MM.1S (cell line): ENCODE data around the gene NKG7.

Source experiments
- DNase-seq: peaks from one replicate; pipeline ENCODE4 v3.0.0-alpha.2; 2015
- H2AFZ ChIP-seq: fragments of 300-600 bp; sonication (generic); 2 replicates; pipeline ENCODE4 v1.6.0; 2016; ENCODE audit warnings: antibody characterized with exemption, low read length
- H3F3A ChIP-seq: fragments of 300-600 bp; sonication (generic); 2 replicates; pipeline ENCODE4 v1.6.1; 2016; ENCODE audit warnings: mild to moderate bottlenecking, antibody characterized with exemption, low read length, moderate library complexity, mixed read lengths; ENCODE audit not compliant: insufficient read depth
- H3K27ac ChIP-seq: fragments of 300-600 bp; sonication (generic); 2 replicates; pipeline ENCODE4 v1.5.1; 2016; ENCODE audit warnings: mild to moderate bottlenecking, low read length
- H3K27me3 ChIP-seq: fragments of 300-600 bp; sonication (generic); replicated peaks from 2 replicates; pipeline ENCODE4 v1.6.0; 2016; ENCODE audit warnings: low read length; ENCODE audit not compliant: insufficient read depth
- H3K36me3 ChIP-seq: fragments of 300-600 bp; sonication (generic); replicated peaks from 2 replicates; pipeline ENCODE4 v1.6.1; 2016; ENCODE audit warnings: mild to moderate bottlenecking, low read length, mixed read lengths; ENCODE audit not compliant: insufficient read depth
- H3K4me1 ChIP-seq: fragments of 300-600 bp; sonication (generic); 2 replicates; pipeline ENCODE4 v1.6.1; 2016; ENCODE audit warnings: low read length, mixed read lengths
- H3K4me2 ChIP-seq: fragments of 300-600 bp; sonication (generic); 2 replicates; pipeline ENCODE4 v1.6.0; 2016; ENCODE audit warnings: low read depth, low read length
- H3K4me3 ChIP-seq: fragments of 300-600 bp; sonication (generic); 2 replicates; pipeline ENCODE4 v1.5.1; 2016; ENCODE audit warnings: low read length, mixed read lengths
- H3K79me2 ChIP-seq: fragments of 300-600 bp; sonication (generic); 2 replicates; pipeline ENCODE4 v1.6.1; 2016; ENCODE audit warnings: mixed run types, low read length, mixed read lengths
- H3K9ac ChIP-seq: fragments of 300-600 bp; sonication (generic); 2 replicates; pipeline ENCODE4 v1.6.1; 2016; ENCODE audit warnings: low read length, mixed read lengths
- H3K9me2 ChIP-seq: fragments of 300-600 bp; sonication (generic); replicated peaks from 2 replicates; pipeline ENCODE4 v1.6.1; 2016; ENCODE audit warnings: mild to moderate bottlenecking, low read length, mixed read lengths; ENCODE audit not compliant: insufficient read depth
- H3K9me3 ChIP-seq: fragments of 300-600 bp; sonication (generic); replicated peaks from 2 replicates; pipeline ENCODE4 v1.6.1; 2016; ENCODE audit warnings: mild to moderate bottlenecking, low read length, mixed read lengths; ENCODE audit not compliant: insufficient read depth
- H4K20me1 ChIP-seq: fragments of 300-600 bp; sonication (generic); 2 replicates; pipeline ENCODE4 v1.6.1; 2016; ENCODE audit warnings: mild to moderate bottlenecking, low read length, moderate library complexity, mixed read lengths; ENCODE audit not compliant: insufficient read depth
- EZH2 ChIP-seq: fragments of 300-600 bp; sonication (generic); optimal IDR thresholded peaks from 2 replicates; pipeline ENCODE3; 2017; ENCODE audit warnings: low read depth, mild to moderate bottlenecking, antibody characterized with exemption, low read length, mixed read lengths
- EZH2phosphoT487 ChIP-seq: fragments of 300-600 bp; sonication (generic); IDR thresholded peaks from 2 replicates; pipeline ENCODE4 v1.6.1; 2018; ENCODE audit warnings: antibody characterized with exemption, low read length
- TF ChIP-seq, protein P1 (sequence below): fragments of 300-600 bp; sonication (generic); IDR thresholded peaks from 2 replicates; pipeline ENCODE4 v1.5.1; 2016; ENCODE audit warnings: antibody characterized with exemption, low read length, mixed read lengths

Gene NKG7

DNA sequence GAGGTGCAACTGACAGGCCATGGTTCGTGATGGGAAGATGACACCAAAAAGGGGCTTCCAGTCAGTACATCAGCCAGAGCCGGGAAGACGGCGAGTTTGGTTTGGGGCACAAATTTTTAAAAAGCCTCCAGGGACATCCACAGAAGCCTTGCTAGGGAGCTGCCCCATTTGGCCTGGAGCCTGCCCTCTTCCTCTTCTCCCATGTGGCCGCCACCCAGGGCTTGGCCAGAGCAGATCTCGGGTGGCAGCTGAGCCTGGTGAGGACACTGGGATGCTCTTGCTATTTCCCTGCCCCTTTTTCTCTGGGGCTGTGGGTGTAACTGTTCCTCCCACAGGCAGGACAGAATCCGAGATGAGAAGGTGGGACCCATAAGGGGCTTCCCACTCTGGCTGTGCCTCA, 14.5 kb downstream of the NKG7 start:
- Histone ChIP-seq H3K9me3 (no peaks in the 10 kb centered on the region), H3K27me3 (no peaks in the 10 kb centered on the region), H3K36me3 (no peaks in the 10 kb centered on the region), H2AFZ (no peak overlapping the region), H3K4me3 (no peak overlapping the region), H3K9me2 (no peaks in the 10 kb centered on the region), H4K20me1 (no peaks in the 10 kb centered on the region), H3K27ac (no peak overlapping the region), H3K4me2 (no peak overlapping the region), H3K9ac (no peak overlapping the region), H3K79me2 (no peaks in the 10 kb centered on the region), H3F3A (no peaks in the 10 kb centered on the region), H3K4me1 (no peaks in the 10 kb centered on the region)
- DNase-seq, result no peak
- TF ChIP-seq EZH2, result no peak
- TF ChIP-seq EZH2phosphoT487, result no peak
- TF ChIP-seq, protein P1, sequence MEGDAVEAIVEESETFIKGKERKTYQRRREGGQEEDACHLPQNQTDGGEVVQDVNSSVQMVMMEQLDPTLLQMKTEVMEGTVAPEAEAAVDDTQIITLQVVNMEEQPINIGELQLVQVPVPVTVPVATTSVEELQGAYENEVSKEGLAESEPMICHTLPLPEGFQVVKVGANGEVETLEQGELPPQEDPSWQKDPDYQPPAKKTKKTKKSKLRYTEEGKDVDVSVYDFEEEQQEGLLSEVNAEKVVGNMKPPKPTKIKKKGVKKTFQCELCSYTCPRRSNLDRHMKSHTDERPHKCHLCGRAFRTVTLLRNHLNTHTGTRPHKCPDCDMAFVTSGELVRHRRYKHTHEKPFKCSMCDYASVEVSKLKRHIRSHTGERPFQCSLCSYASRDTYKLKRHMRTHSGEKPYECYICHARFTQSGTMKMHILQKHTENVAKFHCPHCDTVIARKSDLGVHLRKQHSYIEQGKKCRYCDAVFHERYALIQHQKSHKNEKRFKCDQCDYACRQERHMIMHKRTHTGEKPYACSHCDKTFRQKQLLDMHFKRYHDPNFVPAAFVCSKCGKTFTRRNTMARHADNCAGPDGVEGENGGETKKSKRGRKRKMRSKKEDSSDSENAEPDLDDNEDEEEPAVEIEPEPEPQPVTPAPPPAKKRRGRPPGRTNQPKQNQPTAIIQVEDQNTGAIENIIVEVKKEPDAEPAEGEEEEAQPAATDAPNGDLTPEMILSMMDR, result no peak

DNA sequence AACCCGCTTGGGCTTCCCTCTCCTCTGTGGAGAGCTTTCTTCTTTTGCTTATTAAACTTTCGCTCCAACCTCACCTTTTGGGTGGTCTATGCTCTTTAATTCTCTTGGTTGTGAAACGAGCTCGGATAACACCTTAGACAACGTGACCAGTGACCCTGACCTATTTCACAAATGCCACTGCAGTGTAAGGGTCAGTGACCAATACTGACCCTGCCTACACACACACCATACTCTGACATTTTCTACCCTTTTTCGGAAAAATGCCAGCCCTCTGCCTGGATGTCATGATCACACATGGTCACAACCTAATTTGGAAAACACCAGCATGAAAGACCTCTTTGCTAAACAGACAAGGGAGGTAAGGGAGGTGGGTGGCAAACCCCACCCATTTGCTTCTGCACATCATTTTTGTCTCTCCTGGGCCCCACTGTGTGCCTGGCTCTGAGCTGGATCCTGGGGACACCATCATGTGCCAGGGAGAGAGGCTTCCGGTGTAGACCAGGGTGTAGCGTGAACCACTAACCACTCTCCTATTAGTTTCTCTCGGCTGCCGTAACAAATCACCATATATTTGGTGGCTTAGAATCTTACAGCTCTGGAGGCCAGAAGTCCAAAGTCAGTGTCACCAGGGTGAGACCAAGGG, 16.2 kb downstream of the NKG7 start:
- TF ChIP-seq EZH2 (no peak), EZH2phosphoT487 (no peak)
- TF ChIP-seq, protein P1, result no peak
- Histone ChIP-seq H2AFZ (no peak overlapping the region), H3K36me3 (no peaks in the 10 kb centered on the region), H3K9ac (no peak overlapping the region), H3K27ac (no peak overlapping the region), H3K4me2 (no peak overlapping the region), H3K27me3 (no peaks in the 10 kb centered on the region), H3K4me1 (no peaks in the 10 kb centered on the region), H3F3A (no peaks in the 10 kb centered on the region), H3K9me3 (no peaks in the 10 kb centered on the region), H3K4me3 (no peak overlapping the region), H4K20me1 (no peaks in the 10 kb centered on the region), H3K79me2 (no peaks in the 10 kb centered on the region), H3K9me2 (no peaks in the 10 kb centered on the region)
- no peak for DNase-seq

DNA sequence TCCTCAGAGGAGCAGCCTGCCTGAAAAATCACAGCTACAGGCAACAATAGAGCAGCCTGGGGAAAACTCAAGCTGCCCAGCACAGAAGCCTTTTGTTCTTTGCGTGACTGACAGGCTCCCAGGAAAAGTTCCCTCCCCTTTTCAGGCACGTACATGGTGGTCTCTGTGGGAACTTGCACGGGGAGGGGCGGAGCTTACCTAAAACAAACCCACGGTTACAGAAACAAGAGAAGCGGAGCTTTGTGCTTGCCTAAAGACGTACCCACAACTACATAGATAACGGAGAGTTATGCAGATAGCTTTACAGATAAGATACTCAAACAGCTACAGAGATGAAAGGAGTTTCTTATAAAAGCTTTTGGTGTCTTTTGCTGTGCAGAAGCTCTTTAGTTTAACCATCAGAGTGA, 17.7 kb downstream of the NKG7 start:
- no peaks in the 10 kb centered on the region for H3K36me3 ChIP-seq
- no peaks in the 10 kb centered on the region for H3K9me2 ChIP-seq
- H3K4me2 ChIP-seq, result no peak overlapping the region
- H3F3A ChIP-seq, result no peaks in the 10 kb centered on the region
- H3K27me3 ChIP-seq, result no peaks in the 10 kb centered on the region
- TF ChIP-seq EZH2phosphoT487 (no peak), EZH2 (no peak)
- TF ChIP-seq, protein P1, result no peak
- H3K4me3 ChIP-seq, result no peak overlapping the region
- H4K20me1 ChIP-seq, result no peaks in the 10 kb centered on the region
- no peaks in the 10 kb centered on the region for H3K4me1 ChIP-seq
- H3K9me3 ChIP-seq, result no peaks in the 10 kb centered on the region
- no peak overlapping the region for H3K9ac ChIP-seq
- no peaks in the 10 kb centered on the region for H3K79me2 ChIP-seq
- no peak overlapping the region for H3K27ac ChIP-seq
- no peak for DNase-seq
- no peak overlapping the region for H2AFZ ChIP-seq
